Measurements from ENCODE around the gene PALLD. TPM values are rescaled to one million over a fixed set of nuclear protein-coding genes. Genes with fewer than 3 reads are reported as not detected.

PALLD gene
- polyA plus RNA-seq, 3 donors = 6.1 to 11.8 (median 9.9) TPM

GRCh38 chr4:168639914-168640313 is 143.1 kb downstream of the PALLD start:
- no peak for DNase-seq
- no peaks in the 10 kb centered on the region for H3K36me3 ChIP-seq (replicated peaks in 1 of 2; ENCODE audit: control insufficient read depth in 1 of 2, insufficient read depth in 2 of 2, low read length in 2 of 2)
- H3K27ac ChIP-seq (ENCODE audit: low read depth in 1 of 2, low read length in 2 of 2) = no peak overlapping the region
- intact Hi-C loops (cut with micrococcal nuclease) = no loop called here
- peaks cover 4 to 10% of the 10 kb centered on the region in 2 donors for H3K27me3 ChIP-seq (ENCODE audit: control insufficient read depth in 2 of 2, insufficient read depth in 2 of 2, low read length in 2 of 2)
- H3K9me3 ChIP-seq (replicated peaks in 1 of 2; ENCODE audit: control insufficient read depth in 1 of 2, insufficient read depth in 1 of 2, low read length in 2 of 2) = no peaks in the 10 kb centered on the region
- no peaks in the 10 kb centered on the region for H4K20me1 ChIP-seq (ENCODE audit: insufficient read depth, low read length)
- Mint-ChIP-seq H3K4me1 (no peaks in the 10 kb centered on the region), H3K27ac (peak overlapping the region in 1 of 7 donors; percentile 36), H3K27me3 (ENCODE audit: low read depth in 3 of 3) (peaks cover 7 to 17% (median 13%) of the 10 kb centered on the region in 3 donors), H3K36me3 (no peaks in the 10 kb centered on the region), H3K9me3 (no peaks in the 10 kb centered on the region), H3K4me3 (no peak overlapping the region)
- H3K79me2 ChIP-seq (ENCODE audit: insufficient read depth, low read length) = no peaks in the 10 kb centered on the region
- H3K4me2 ChIP-seq (replicated peaks; ENCODE audit: extremely low read depth, low read length, poor library complexity, severe bottlenecking) = no peak overlapping the region
- TF ChIP-seq CTCF (IDR thresholded peaks at IDR 0.05) = no peak
- no CpG with 5 or more reads among the region's 8 CpGs for WGBS (ENCODE audit: insufficient coverage)
- H3K4me3 ChIP-seq (replicated peaks in 1 of 3; ENCODE audit: low read depth in 2 of 3, low read length in 3 of 3) = no peak overlapping the region
- H3K4me1 ChIP-seq (ENCODE audit: control insufficient read depth in 1 of 2, insufficient read depth in 2 of 2, low read length in 2 of 2) = no peaks in the 10 kb centered on the region
- no peak overlapping the region for H2AFZ ChIP-seq (ENCODE audit: insufficient read depth, low read depth, low read length, poor library complexity, severe bottlenecking)
- H3K9ac ChIP-seq (ENCODE audit: insufficient read depth, low read length, poor library complexity, severe bottlenecking) = no peak overlapping the region

DNA sequence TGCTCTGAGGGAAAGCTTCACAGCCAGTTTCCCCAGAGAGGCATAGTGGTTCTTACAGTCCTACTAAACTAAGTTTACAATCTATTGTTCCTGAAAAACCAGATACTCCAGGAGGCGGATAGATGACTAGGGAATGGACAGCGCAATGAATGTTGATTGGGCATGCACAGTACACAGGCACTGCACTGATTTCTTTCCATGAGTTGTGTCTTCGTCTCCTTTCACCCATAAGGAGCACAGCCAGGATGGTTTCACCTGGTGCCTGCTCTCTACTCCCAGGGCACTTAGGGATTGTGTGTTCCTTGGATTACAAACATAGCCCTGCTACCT is 144.9 kb downstream of the PALLD start:
- WGBS (ENCODE audit: insufficient coverage) = 100% methylated on average over 2 of the region's 3 CpGs

More for the DNA sequence above, 144.9 kb downstream of the PALLD start:
- Histone ChIP-seq H4K20me1 (ENCODE audit: insufficient read depth, low read length) (no peaks in the 10 kb centered on the region), H3K4me2 (replicated peaks; ENCODE audit: extremely low read depth, low read length, poor library complexity, severe bottlenecking) (no peak overlapping the region), H3K79me2 (ENCODE audit: insufficient read depth, low read length) (no peaks in the 10 kb centered on the region), H2AFZ (ENCODE audit: insufficient read depth, low read depth, low read length, poor library complexity, severe bottlenecking) (no peak overlapping the region), H3K27ac (ENCODE audit: low read depth in 1 of 2, low read length in 2 of 2) (no peak overlapping the region), H3K36me3 (replicated peaks in 1 of 2; ENCODE audit: control insufficient read depth in 1 of 2, insufficient read depth in 2 of 2, low read length in 2 of 2) (no peaks in the 10 kb centered on the region), H3K4me3 (replicated peaks in 1 of 3; ENCODE audit: low read depth in 2 of 3, low read length in 3 of 3) (no peak overlapping the region), H3K9me3 (replicated peaks in 1 of 2; ENCODE audit: control insufficient read depth in 1 of 2, insufficient read depth in 1 of 2, low read length in 2 of 2) (no peaks in the 10 kb centered on the region), H3K9ac (ENCODE audit: insufficient read depth, low read length, poor library complexity, severe bottlenecking) (no peak overlapping the region), H3K27me3 (ENCODE audit: control insufficient read depth in 2 of 2, insufficient read depth in 2 of 2, low read length in 2 of 2) (peaks cover 0 to under 1% of the 10 kb centered on the region in 2 donors), H3K4me1 (ENCODE audit: control insufficient read depth in 1 of 2, insufficient read depth in 2 of 2, low read length in 2 of 2) (no peaks in the 10 kb centered on the region)
- TF ChIP-seq CTCF (IDR thresholded peaks at IDR 0.05) = no peak
- intact Hi-C loops (cut with micrococcal nuclease) = no loop called here
- no peaks in the 10 kb centered on the region for H3K4me1 Mint-ChIP-seq
- H3K9me3 Mint-ChIP-seq = no peaks in the 10 kb centered on the region
- no peaks in the 10 kb centered on the region for H3K36me3 Mint-ChIP-seq
- H3K4me3 Mint-ChIP-seq = no peak overlapping the region
- peaks cover 1 to 6% (median 2%) of the 10 kb centered on the region in 3 donors for H3K27me3 Mint-ChIP-seq (ENCODE audit: low read depth in 3 of 3)
- no peak overlapping the region for H3K27ac Mint-ChIP-seq
- DNase-seq = no peak

All from CD14-positive monocyte (primary cell).